Measurements from ENCODE around the gene CBARP. TPM values are rescaled to one million over a fixed set of nuclear protein-coding genes. Genes with fewer than 3 reads are reported as not detected.

The CBARP gene
- total and polyA plus RNA-seq, 2 of the 13 experiments (the other 11 are each of a cell fraction or from before 2014, with no cell fraction given): 1.2 to 1.4 TPM

DNA sequence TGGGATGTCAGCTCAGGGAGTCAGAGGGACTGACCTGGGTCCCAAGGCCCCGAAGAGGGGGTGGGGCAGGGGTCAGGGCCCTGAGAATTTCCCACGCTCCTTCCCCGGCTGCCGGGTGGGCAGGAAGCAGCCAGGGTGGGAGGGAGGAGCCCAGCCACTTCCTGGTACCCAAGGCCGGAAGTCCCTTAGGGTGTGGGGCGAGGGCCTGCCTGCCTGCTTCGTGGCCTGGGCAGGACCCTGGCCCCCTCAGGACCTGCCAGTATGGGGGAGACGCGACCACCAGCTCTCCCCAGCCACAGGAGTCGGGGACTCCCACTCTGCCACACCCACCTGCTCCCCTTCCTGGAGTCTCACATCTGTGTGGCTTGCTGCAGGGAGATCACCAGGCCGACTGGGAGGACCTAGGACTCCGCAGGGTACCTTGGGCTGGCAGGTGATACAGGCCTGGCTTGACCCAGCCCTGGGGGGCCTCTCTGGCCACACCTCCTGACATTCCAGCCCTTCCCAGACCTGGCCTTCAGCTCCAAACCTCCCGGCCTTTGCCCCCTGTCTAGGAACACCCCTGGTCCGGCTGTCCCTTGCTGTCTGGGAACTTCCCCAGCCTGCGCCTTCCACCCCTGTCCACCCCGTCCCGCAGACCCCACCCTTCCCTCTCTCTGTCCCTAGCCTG, 21.5 kb upstream of the CBARP start (continued):
- TF ChIP-seq, protein P1, sequence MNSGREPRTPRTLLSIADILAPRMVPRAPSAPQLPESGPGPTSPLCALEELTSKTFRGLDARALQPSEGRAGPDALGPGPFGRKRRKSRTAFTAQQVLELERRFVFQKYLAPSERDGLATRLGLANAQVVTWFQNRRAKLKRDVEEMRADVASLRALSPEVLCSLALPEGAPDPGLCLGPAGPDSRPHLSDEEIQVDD (CRISPR knock-in tag; IDR thresholded peaks at IDR 0.05; ENCODE audit: borderline replicate concordance): 0 out of 2 replicates have a peak, but pooled peaks have one; percentile 19
- TF ChIP-seq ZNF407 (CRISPR knock-in tag; IDR thresholded peaks at IDR 0.05; ENCODE audit: not compliant biosample characterization): peak; percentile 58
- peak; percentile 89 for TF ChIP-seq FOXC1 (CRISPR knock-in tag; IDR thresholded peaks at IDR 0.05; ENCODE audit: borderline replicate concordance)
- TF ChIP-seq, protein P2, sequence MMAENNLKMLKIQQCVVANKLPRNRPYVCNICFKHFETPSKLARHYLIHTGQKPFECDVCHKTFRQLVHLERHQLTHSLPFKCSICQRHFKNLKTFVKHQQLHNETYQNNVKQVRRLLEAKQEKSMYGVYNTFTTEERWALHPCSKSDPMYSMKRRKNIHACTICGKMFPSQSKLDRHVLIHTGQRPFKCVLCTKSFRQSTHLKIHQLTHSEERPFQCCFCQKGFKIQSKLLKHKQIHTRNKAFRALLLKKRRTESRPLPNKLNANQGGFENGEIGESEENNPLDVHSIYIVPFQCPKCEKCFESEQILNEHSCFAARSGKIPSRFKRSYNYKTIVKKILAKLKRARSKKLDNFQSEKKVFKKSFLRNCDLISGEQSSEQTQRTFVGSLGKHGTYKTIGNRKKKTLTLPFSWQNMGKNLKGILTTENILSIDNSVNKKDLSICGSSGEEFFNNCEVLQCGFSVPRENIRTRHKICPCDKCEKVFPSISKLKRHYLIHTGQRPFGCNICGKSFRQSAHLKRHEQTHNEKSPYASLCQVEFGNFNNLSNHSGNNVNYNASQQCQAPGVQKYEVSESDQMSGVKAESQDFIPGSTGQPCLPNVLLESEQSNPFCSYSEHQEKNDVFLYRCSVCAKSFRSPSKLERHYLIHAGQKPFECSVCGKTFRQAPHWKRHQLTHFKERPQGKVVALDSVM (CRISPR knock-in tag; IDR thresholded peaks at IDR 0.05): peak; percentile 74
- peak; percentile 19; the same call in 1 of the 2 replicates for TF ChIP-seq FOXO1 (CRISPR knock-in tag; IDR thresholded peaks at IDR 0.05)
- no peak for TF ChIP-seq ZFP36 (IDR thresholded peaks at IDR 0.05; ENCODE audit: borderline replicate concordance, low read depth, low read length, partially characterized antibody)
- TF ChIP-seq MED8 (CRISPR knock-in tag; IDR thresholded peaks at IDR 0.05; ENCODE audit: insufficient replicate concordance): no peak
- no peak for TF ChIP-seq PRMT3 (CRISPR knock-in tag; IDR thresholded peaks at IDR 0.05; ENCODE audit: borderline replicate concordance, low read depth)
- TF ChIP-seq GTF3A (CRISPR knock-in tag; conservative IDR thresholded peaks at IDR 0.05): peak; percentile 86
- peak; percentile 82 for TF ChIP-seq ZNF430 (CRISPR knock-in tag; IDR thresholded peaks at IDR 0.05)
- no peak for TF ChIP-seq MBD4 (IDR thresholded peaks at IDR 0.05; ENCODE audit: borderline replicate concordance, low read length)
- peak; percentile 75; the same call in 1 of the 2 replicates for TF ChIP-seq ZNF772 (CRISPR knock-in tag; IDR thresholded peaks at IDR 0.05)
- no peak for TF ChIP-seq ZNF30 (CRISPR knock-in tag; IDR thresholded peaks at IDR 0.05)
- no peak for TF ChIP-seq RORA (CRISPR knock-in tag; IDR thresholded peaks at IDR 0.05)
- TF ChIP-seq HMG20A (CRISPR knock-in tag; IDR thresholded peaks at IDR 0.05; ENCODE audit: borderline replicate concordance): 0 out of 2 replicates have a peak, but pooled peaks have one; percentile 29
- TF ChIP-seq NFYB (CRISPR knock-in tag; IDR thresholded peaks at IDR 0.05): peak; percentile 35; the same call in 1 of the 2 replicates
- peak; percentile 95 for TF ChIP-seq MEF2D (CRISPR knock-in tag; IDR thresholded peaks at IDR 0.05)
- TF ChIP-seq PRPF4 (IDR thresholded peaks at IDR 0.05; ENCODE audit: low read depth, low read length, poor library complexity, severe bottlenecking): no peak
- TF ChIP-seq RXRB (CRISPR knock-in tag; IDR thresholded peaks at IDR 0.05; ENCODE audit: borderline replicate concordance): peak; percentile 90
